ENCODE measurements around the gene FSIP2. TPM values are rescaled to one million over a fixed set of nuclear protein-coding genes. Genes with fewer than 3 reads are reported as not detected.
"Not testable (repeated sequence)": the region's sequence is repeated elsewhere in the genome, so short reads cannot be mapped to it uniquely, and the experiment has no call there.

FSIP2 gene
- total RNA-seq, 6 experiments from 2014 or later = 0.06 to 0.19 (median 0.11) TPM

DNA sequence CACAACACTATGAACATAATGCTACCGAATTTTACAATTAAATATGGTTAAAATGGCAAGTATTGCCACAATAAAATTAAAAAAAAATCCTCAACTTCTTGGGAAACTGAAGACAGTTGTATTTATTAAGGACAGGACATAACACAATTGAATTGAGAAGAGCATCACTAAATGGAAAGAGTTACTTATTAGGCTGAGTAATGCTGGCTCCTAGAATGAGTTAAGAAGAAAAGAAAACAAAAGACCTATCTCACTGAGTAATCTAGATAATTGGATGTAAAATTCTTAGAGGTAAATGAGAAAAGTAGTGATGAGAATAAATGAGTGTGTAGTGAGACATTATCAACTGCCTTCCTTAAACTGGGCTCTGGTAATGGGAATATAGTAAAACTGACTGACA lies 121.7 kb downstream of the FSIP2 start:
- H3K36me3 ChIP-seq = no peaks in the 10 kb centered on the region
- ATAC-seq = no peak
- H3K27me3 ChIP-seq = no peaks in the 10 kb centered on the region
- no peaks in the 10 kb centered on the region for H3K4me1 ChIP-seq
- intact Hi-C loops (cut with DNase I) = no loop called here
- TF ChIP-seq, protein P1, sequence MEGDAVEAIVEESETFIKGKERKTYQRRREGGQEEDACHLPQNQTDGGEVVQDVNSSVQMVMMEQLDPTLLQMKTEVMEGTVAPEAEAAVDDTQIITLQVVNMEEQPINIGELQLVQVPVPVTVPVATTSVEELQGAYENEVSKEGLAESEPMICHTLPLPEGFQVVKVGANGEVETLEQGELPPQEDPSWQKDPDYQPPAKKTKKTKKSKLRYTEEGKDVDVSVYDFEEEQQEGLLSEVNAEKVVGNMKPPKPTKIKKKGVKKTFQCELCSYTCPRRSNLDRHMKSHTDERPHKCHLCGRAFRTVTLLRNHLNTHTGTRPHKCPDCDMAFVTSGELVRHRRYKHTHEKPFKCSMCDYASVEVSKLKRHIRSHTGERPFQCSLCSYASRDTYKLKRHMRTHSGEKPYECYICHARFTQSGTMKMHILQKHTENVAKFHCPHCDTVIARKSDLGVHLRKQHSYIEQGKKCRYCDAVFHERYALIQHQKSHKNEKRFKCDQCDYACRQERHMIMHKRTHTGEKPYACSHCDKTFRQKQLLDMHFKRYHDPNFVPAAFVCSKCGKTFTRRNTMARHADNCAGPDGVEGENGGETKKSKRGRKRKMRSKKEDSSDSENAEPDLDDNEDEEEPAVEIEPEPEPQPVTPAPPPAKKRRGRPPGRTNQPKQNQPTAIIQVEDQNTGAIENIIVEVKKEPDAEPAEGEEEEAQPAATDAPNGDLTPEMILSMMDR (IDR thresholded peaks at IDR 0.05) = no peak
- TF ChIP-seq POLR2A (IDR thresholded peaks at IDR 0.05) = no peak
- no peak overlapping the region for H3K4me3 ChIP-seq
- no peak overlapping the region for H3K27ac ChIP-seq
- DNase-seq = no peak
- 77% methylated on average over 1 of the region's 1 CpG for WGBS (ENCODE audit: insufficient coverage, low coverage, low lambda C conversion rate, missing lambda C conversion rate)
- no peaks in the 10 kb centered on the region for H3K9me3 ChIP-seq

DNA sequence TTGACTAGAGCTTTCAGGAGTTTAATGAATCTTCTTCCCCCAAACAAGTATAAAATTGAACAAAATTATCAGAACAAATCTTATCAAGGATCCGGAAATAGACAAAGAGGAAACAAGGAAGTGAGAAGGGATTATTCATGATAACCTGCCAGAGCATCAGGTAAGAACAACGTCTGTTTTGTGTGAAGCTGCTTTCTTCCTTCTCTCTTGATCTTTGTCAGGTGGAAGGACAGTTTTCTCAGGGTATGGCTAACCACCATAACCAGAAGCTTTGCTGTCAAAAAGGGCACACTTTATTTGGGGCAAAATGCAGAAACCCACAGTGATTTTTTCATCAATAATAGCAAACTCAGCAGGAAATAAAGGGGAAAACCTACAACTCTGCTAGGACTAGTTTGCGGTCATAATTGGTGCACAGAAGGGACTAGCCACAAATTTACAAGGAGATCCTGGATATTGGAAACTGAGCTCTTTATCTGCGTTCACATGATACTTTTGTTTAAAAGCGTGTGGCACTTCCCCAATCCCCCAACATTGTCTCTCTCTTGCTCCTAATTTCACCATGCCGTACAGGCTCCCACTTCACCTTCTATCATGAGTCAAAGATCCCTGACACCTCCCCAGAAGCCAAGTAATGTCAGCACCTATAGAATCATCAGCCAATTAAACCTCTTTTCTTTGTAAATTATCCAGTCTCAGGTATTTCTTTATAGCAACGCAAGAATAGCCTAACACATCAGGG lies 124.2 kb downstream of the FSIP2 start:
- 83% methylated on average over 7 of the region's 7 CpGs for WGBS (ENCODE audit: insufficient coverage, low coverage, low lambda C conversion rate, missing lambda C conversion rate)
- intact Hi-C loops (cut with DNase I) = no loop called here
- no peaks in the 10 kb centered on the region for H3K4me1 ChIP-seq
- TF ChIP-seq, protein P1 (IDR thresholded peaks at IDR 0.05) = no peak
- TF ChIP-seq POLR2A (IDR thresholded peaks at IDR 0.05) = no peak
- no peak overlapping the region for H3K4me3 ChIP-seq
- H3K27ac ChIP-seq = no peak overlapping the region
- DNase-seq = no peak
- no peaks in the 10 kb centered on the region for H3K27me3 ChIP-seq
- H3K9me3 ChIP-seq = no peaks in the 10 kb centered on the region
- ATAC-seq = no peak
- H3K36me3 ChIP-seq = no peaks in the 10 kb centered on the region

DNA sequence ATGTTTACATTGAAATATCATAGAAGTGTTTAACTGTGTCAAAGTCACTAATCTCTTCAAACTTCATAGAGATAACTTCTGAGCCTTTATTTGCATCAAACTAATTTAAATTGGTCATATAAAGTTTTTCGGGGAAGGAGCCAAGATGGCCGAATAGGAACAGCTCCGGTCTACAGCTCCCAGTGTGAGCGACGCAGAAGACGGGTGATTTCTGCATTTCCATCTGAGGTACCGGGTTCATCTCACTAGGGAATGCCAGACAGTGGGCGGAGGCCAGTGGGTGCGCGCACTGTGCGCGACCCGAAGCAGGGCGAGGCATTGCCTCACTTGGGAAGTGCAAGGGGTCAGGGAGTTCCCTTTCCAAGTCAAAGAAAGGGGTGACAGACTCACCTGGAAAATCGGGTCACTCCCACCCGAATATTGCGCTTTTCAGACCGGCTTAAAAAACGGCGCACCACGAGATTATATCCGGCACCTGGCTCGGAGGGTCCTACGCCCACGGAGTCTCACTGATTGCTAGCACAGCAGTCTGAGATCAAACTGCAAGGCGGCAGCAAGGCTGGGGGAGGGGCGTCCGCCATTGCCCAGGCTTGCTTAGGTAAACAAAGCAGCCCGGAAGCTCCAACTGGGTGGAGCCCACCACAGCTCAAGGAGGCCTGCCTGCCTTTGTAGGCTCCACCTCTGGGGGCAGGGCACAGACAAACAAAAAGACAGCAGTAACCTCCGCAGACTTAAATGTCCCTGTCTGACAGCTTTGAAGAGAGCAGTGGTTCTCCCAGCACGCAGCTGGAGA lies 126.1 kb downstream of the FSIP2 start:
- ATAC-seq; H3K27me3 ChIP-seq; intact Hi-C loops (cut with DNase I); H3K4me3 ChIP-seq; H3K4me1 ChIP-seq; DNase-seq; H3K27ac ChIP-seq; H3K36me3 ChIP-seq; H3K9me3 ChIP-seq: not testable (repeated sequence)
- WGBS (ENCODE audit: insufficient coverage, low coverage, low lambda C conversion rate, missing lambda C conversion rate) = 87% methylated on average over 5 of the region's 31 CpGs

DNA sequence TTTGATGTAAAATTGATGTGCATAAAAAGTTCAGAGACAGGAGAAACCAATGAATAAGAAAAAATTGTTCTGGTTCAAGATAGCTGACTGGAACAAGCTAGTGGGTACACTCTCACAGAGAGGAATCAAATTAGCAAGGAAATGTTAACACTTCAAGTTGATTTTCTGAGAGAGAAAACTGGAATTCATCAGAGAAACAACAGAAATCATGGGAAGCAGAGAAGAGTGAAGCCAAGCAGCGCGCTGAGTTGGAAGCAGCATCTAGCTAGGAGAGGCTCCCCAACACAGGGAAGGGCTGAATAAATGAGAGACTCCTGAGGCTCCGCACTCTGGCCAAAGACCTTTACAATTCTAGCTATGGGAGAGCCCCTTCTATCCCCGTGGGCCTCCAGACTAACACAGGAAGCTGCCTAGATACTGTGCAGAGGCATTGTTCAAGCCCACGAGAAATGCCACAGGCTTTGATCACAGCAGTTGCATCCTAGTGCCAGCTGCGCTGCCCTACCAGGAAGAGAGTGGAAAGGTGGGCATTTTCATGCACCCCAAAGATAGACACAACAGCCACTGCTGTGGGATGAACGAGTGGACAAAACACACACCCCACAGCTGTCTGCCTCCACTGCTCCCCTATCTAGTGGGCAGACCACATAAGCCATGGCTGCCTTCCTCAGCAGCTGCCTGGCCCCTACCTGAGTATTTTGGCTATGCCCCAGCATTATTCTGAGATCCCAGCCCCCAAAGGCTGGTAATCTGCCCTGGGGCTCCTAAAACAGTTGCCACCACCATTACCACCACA lies 136.7 kb downstream of the FSIP2 start:
- no peak overlapping the region for H3K27ac ChIP-seq
- no peaks in the 10 kb centered on the region for H3K27me3 ChIP-seq
- no peak overlapping the region for H3K4me3 ChIP-seq
- intact Hi-C loops (cut with DNase I) = no loop called here
- WGBS (ENCODE audit: insufficient coverage, low coverage, low lambda C conversion rate, missing lambda C conversion rate) = 92% methylated on average over 4 of the region's 7 CpGs
- no peaks in the 10 kb centered on the region for H3K4me1 ChIP-seq
- no peak for ATAC-seq
- TF ChIP-seq POLR2A (IDR thresholded peaks at IDR 0.05) = no peak
- TF ChIP-seq, protein P1 (IDR thresholded peaks at IDR 0.05) = no peak
- DNase-seq = no peak
- H3K36me3 ChIP-seq = no peaks in the 10 kb centered on the region
- no peaks in the 10 kb centered on the region for H3K9me3 ChIP-seq

All from right lobe of liver (tissue), 6 donors.